HG02981 (cell line): ENCODE results near the gene ACTL7A.
"Not testable (repeated sequence)": the region's sequence is repeated elsewhere in the genome, so short reads cannot be mapped to it uniquely, and the experiment has no call there.

Source experiments
- ATAC-seq: cut with Tn5 transposase; IDR thresholded peaks from one replicate; pipeline ENCODE4 v1.9.1; 2021; ENCODE audit warnings: mild to moderate bottlenecking, moderate library complexity; ENCODE audit not compliant: unreplicated experiment

ACTL7A gene

DNA sequence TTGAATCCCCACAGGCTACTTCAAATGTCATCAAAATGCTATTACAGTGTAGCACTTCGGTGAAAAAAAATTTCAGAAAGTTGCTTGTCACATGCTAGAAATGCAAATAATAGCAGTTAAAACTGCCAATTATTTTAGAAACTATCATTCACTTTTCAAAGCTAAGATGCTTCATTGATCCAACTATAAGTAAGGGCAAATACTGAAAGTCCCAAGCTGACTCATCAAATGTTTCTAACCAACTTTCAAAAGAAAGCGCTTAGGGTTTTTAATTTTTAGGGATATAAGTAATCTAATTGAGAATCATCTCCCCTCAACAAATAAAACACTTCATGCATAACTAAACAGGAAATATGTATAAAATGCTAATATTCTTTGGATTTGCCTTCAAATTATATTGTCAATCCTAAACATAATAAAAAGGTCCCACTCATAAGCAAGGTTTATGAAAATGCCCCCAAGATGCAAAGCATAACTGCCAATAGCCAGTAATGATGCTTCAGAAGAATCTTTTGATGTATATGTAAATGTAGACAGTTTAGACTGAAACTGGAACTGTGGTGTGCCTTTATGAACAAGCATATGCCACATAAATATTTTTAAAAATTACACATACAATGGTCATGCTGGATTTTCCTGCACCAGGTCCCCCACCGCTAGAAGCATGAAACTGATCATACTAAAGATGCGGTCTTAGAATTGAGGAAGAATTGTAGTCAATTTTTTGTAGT, 12.2 kb downstream of the ACTL7A start:
- peak; percentile 58 for ATAC-seq

DNA sequence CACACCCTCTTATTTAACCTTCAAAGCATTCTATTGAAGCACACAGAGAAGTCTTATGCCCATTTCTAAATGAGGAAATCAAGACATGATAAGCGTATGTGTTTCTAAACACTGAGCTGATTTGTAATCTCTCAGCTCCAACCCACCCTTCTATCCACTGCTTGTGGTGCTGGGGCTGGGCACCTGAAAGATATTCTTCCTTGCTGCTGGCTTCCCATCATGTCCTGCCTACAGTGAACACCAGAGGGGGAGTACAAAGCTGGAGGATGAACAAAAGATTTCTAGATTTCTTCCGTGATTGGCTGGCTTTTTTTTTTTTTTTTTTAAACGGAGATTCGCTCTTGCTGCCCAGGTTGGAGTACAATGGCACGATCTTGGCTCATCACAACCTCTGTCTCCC, 14.4 kb downstream of the ACTL7A start:
- ATAC-seq, result no peak

DNA sequence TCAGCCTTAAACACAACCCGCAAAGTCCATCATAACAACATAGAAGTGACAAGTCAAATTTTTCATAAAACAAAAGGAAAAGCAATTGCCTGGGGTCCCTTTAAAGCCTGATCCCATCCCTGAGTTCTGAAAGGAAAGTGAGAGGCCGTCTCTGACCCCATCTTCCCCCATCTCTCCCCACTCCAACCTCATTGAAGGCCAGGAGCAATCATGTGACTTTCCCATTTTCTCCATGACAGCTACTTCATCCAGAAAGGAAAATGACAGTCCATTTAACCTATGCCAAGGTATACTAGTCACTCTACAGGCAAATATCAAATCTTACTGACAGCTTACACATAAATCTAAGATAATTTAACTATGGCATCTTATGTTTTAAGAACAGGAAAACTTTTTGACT, 15.5 kb downstream of the ACTL7A start:
- ATAC-seq, result no peak

DNA sequence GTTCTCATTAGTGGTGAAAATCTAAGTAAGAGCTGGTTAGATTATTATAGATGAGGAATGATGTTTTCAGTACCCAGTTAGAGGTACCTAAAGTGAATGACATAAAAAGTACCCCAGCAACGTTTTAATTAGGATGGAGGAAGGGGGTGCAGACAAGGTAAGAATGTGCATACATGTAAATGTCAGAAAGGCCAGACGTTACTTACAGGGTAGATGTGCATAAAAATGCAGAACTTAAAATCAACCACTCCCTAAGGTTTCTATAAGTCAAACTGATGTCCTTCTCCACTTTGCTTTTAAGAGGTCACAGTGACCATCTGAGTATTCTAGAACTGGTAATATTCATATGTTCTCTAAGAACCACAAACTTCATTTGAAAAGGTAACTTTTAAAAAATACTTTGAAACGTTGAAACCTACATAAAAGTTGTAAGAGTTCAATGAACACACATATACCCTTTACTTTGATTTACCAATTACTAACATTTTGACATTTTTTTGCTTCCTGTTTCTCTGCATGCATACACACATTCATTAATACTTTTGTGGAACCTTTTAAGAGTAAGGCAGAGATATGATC, 18.8 kb downstream of the ACTL7A start:
- no peak for ATAC-seq

DNA sequence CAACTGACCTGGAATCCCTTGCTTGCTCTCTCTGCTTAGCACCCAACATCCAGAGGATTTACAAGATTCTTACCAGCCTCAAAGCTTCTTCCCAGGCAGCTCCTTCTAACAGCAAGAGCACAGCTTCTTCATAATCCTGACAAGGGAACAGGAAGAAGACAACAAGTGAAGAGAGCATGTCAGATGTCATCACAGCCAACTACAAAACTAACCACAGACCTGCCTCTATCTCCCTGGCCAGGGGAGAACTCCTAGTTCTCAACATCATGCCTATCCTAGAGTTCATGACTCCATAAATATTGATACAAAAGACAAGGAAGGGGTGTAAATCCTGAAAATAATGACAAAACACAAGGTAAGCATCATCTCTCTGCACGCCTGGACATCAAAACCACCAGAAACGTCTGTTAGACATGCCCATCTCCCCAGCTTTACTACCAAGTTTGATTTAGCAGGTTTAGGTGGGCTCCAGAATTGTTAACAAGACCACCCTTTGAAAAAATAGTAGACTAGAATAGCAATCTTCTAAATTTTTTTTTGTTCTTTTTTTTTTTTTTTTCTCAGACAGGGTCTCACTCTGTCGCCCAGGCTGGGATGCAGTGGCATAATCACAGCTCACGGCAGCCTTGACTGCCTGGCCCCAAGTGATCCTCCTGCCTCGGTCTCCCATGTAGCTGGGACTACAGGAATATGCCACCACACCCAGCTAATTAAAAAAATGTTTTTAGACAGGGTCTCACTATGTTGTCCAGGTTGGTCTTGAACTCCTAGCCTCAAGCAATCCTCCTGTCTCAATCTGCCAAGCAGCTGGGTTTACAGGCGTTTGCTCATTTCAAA, 20.2 kb downstream of the ACTL7A start:
- ATAC-seq, result no peak

DNA sequence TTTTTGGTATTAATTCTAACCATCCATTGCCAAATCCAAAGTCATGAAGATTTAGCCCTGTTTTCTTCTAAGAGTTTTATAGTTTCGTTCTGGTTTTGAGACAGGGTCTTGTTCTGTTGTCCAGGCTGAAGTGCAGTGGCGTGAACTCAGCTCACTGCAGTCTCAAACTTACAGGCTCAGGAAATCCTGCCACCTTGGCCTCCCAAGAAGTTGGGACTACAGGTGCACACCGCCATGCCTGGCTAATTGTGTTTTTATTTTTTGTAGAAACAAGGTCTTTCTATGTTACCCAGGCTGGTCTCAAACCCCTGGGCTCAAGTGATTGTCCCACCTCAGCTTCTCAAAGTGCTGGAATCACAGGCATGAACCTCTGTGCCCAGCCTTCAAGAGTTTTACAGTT, 21.0 kb downstream of the ACTL7A start:
- ATAC-seq, result no peak

DNA sequence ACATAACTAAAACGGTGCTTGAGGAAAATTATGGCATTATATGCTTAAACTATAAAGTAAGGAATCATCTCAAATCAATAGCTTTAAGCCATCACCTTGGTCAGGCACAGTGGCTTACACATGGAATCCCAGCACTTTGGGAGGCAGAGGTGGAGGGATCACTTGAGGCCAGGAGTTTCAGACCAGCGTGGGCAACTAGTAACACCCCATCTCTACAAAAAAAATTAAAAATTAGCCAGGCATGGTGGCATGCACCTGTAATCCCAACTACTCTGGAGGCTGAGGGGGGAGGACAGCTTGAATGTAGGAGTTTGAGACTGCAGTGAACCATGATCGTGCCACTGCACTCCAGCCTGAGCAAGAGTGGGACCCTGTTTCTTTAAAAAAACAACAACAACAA, 22.6 kb downstream of the ACTL7A start:
- ATAC-seq, result no peak

DNA sequence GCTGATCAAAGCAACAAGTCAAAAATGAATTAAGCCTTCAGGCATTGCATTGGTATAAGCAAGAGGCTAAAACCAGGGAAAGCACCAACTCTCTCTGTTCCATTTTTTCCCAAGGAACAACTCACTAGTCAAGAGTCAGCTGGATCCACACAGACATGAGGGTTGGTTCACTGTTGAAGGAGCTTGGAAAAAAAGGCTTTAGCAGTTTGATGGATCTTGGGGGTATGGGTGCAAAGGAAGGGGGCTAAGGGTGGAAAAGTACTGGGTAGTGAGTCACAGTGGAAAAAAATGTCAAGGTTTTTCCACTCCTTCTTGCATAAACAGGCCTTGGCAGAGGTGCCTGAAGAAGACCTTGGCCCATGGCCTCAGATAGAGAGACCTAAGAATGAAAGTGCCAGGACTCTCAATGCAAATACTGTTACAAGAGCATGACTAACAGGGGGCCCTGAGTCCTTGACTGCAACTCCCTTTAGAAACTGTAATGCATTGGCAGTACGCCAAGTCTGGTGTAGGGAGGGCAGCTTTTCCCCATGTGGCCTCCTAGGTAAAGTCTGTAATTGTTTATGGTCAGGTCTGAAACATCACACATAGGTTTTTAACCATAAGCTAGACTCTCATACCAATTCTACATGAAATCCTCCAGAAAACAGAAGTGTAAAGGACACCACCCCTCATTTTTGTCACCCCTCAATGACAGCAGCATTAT, 23.7 kb downstream of the ACTL7A start:
- peak; percentile 98 for ATAC-seq

DNA sequence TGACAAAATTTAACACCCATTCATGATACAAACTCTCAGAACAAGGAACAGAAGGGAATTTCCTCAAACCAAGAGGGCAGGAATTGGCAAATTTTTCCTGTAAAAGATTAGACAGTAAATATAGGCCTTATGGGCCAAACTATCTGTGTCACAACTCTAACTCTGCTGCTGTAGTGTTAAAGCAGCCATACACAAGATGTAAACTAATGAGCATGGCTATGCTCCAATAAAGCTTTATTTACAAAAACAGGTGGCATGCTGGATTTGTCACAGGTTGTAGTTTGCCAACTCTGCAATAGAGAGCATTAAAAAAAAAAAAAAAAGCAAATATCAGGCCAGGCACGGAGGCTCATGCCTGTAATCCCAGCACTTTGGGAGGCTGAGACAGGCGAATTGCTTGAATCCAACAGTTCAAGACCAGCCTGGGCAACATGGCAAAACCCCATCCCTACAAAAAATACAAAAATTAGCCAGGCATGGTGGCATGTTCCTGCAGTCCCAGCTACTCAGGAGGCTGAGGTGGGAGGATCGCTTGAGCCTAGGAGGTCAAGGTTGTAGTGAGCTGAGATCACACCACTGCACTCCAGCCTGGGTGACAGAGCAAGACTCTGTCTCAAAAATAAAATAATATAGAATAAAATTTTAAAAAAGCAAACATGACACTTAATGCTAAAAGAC, 24.7 kb downstream of the ACTL7A start:
- ATAC-seq, result not testable (repeated sequence)

DNA sequence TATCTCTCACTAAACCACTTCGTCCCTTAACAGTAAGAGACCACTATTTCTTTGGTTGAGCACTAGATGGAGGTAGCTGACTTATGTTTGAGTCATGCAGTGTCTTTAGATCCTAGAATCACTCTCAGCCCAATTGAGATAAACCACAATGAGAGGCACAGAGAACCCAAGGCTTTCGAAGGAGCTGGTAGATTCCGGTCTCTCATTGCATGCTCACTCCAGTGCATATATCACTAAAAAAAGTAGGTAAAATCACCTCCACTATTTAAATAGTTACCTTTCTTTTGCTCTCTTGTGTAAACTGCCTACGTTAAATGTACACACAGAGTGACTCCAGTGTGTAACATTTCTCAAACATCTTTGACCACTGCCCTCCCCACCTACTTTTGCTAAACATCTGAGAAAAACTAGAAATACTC, 27.6 kb downstream of the ACTL7A start:
- no peak for ATAC-seq

DNA sequence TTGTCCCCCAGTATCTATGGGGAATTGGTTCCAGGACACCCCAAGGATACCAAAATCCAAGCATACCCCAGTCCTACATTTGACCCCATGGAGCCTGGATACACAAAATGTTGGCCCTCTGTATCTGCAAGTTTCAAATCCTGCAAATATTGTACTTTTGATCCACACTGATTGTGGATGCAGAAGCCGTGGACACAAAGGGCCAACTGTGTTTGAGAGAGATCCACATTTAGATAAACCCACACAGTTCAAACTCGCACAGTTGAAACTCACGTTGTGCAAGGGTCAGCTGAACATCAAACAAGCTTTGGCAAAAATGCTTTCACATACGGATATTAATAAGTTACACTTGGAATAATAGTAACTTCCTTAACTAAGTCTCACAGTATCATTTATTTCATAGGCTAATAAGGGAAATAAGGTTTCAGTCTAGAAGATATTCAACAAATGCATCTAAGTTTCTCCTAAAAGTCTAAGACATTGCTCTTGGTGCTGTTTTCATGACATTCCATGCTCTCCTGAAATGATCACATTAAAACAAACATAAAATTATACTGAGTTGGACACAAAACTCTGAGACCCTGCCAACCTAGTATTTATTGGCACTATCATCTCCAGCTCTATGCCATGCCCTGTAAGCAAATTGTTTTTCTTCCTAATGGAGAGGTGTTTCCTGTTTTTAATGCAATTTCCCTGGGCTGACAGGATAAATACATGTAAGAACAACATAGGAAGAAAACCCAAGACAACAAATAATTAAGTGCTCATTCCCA, 32.3 kb downstream of the ACTL7A start:
- ATAC-seq, result no peak

DNA sequence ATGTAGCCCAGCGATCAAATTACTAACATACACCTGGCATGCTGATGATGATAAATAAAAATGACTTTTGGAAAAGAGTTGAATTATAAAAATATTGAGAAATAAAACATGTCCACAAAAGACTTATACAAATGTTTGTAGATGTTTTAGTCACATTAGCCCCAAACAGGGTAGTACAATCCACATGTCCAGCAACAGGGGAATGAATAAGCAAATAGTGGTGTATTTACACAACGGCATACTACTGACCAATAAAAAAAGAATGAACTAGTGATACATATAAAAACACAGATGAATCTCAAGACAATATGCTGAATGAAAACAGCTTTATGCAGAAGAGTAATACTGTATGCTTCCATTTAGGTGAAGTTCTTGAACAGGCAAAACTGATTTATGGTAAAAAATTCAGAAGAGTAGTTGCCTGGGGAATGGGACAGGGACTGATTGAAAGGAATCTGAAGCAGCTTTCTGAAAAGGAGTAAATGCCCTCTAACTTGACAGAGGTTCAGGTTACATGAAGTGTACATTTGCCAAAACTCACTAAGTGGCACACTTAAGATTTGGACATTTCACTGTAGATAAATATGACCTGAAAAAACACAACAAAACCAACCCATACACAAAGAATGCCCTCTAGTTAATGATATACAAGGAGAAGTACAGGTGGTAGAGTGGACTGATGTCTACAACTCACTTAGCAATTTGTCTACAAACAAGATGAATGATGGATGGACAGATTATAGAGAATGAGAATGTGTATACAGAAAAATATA, 35.4 kb downstream of the ACTL7A start:
- no peak for ATAC-seq

DNA sequence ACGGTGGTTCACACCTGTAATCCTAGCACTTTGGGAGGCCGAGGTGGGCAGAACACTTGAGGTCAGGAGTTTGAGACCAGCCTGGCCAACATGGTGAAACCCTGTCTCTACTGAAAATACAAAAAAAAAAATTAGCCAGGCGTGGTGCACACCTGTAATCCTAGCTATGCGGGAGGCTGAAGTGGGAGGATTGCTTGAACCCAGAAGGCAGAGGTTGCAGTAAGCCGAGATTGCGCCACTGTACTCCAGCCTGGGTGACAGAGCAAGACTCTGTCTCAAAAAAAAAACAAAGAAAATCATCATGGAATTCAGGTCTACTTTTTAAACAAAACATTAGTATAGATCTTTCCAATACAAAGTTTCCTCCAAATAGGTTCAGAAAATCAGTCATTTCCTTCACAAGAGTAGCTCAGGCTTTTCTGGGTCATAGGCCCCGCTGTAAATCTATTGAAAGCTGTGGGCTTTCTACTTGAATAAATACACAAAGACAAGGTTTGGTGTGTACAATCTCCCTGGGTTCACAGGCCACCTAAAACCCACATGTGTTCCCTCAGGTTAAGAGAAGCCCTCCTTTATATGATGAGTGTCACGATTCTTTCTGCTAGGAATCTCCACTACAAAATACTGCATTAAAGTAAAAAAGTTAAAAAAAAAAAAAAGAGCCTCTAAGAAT, 37.1 kb downstream of the ACTL7A start:
- not testable (repeated sequence) for ATAC-seq

DNA sequence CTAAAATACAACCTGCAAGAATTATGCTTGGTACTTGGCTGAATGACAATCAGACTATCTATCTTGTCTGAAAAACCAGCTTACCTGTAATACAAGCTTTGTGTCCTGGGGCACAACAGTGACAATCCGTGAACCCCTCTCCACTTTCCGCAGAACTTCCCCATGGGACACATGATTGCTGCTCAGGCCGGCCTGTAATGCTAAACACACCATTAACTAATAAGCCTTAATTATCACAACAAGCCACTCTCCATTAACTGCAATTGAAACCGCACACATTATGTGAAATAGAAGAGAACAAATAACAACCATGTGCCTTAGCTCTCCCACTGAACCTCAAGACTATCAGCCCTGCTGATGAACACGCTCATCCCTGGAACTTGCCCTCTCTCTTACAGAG, 38.1 kb downstream of the ACTL7A start:
- no peak for ATAC-seq

DNA sequence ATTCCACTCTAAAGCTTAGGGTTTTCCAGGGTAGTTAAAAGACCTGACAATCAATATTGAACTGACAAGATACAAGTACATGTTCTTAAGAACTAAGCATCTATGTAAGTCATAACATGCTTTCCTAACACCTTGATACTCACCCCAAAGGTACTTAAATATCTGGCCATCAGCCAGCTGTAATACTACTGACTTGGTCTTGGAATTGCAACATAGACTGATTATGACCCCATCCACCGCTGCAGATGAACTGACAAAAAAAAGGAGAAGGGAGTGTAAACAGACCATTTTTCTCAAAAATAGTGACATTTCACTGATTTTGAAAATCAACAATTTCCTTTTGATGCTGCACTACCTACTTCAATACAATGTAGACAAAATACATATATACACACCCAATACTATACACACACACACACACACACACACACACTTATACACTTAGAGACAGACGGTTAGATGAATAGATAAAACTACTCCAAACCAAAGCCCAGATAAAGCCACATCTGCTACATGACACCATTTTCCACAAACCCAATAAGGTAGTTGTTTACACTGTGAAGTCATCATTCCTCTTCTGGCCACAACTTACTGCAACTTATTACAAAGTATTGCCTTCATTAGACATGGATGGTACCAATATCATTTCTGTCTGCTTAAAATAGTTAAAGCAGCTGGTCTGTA, 41.5 kb downstream of the ACTL7A start:
- no peak for ATAC-seq

DNA sequence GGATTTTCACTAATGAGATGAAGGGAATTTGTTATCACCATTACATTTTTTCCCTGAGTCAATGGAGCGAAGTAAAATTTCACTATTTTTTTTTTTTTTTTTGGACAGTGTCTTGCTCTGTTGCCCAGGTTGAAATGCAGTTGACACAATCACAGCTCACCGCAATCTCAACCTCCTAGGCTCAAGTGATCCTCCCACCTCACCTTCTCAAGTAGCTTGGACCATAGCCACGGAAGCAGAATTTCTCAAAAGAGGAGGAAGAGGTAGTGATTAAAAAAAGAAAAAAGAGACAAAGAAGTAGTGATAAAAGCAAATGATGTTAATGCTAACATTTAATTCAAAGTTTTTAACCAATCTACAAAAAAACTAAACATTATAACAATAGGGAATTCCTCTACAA, 42.1 kb downstream of the ACTL7A start:
- ATAC-seq, result no peak

DNA sequence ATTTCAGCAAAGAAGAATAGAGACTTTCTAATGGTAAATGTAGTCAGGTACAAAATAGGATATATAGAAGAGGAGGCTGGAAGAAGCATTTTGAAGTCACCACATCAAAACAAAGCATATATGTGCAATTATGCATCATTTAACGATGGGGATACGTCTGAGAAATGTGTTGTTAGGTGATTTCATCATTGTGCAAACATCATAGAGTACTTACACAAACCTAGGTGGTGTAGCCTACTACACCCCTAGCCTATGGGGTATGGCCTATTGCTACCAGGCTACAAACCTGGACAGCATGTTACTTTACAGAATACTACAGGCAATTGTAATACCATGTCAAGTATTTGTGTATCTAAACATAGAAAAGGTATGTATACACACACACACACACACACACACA, 43.4 kb downstream of the ACTL7A start:
- no peak for ATAC-seq

DNA sequence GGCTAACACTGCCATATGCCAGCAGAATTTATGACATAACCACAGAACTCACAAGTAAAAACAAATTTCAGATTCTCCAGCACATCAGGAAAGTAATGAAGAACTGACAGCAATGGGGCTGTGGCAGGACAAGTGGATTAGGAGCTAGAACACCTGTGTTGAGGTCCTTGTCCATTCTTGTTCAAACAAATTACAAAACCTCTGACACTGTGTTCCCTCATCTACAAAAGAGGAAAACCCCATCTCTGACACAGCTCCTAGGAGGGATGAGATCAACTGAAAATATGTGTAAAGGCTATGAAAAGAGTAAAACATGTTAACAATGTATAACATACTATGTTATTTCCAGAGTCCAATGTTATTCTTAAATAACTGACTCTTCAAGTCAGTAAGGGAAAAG, 48.3 kb downstream of the ACTL7A start:
- no peak for ATAC-seq
